Measurements from ENCODE around the gene MEPCE.
"Not testable (repeated sequence)": the region's sequence is repeated elsewhere in the genome, so short reads cannot be mapped to it uniquely, and the experiment has no call there.

Gene MEPCE

GRCh38 chr7:100429637-100430492 is at the start of gene MEPCE:
Gene MEPCE (plus strand): TSS chr7:100429831. CDS start chr7:100430019, 188 bp downstream.
- DNase-seq: peak; percentile 98

GRCh38 chr7:100380196-100380595 is 49.4 kb upstream of the MEPCE start:
- DNase-seq: no peak

GRCh38 chr7:100381531-100382233 is 47.9 kb upstream of the MEPCE start:
- DNase-seq: not testable (repeated sequence)

- DNase-seq: not testable (repeated sequence)
Observed at GRCh38 chr7:100382234-100382853, 47.3 kb upstream of the MEPCE start.

GRCh38 chr7:100384628-100385294 is 44.9 kb upstream of the MEPCE start:
- DNase-seq: no peak

GRCh38 chr7:100386940-100387339 is 42.7 kb upstream of the MEPCE start:
- DNase-seq: no peak

GRCh38 chr7:100387695-100388094 is 41.9 kb upstream of the MEPCE start:
- no peak for DNase-seq

GRCh38 chr7:100389437-100390088 is 40.1 kb upstream of the MEPCE start:
- no peak for DNase-seq

GRCh38 chr7:100390286-100391009 is 39.2 kb upstream of the MEPCE start:
- no peak for DNase-seq

GRCh38 chr7:100393233-100393905 is 36.3 kb upstream of the MEPCE start:
- no peak for DNase-seq

GRCh38 chr7:100394077-100394476 is 35.6 kb upstream of the MEPCE start:
- no peak for DNase-seq

- DNase-seq: peak; percentile 86
Observed at GRCh38 chr7:100396421-100396982, 33.1 kb upstream of the MEPCE start.

- no peak for DNase-seq
Observed at GRCh38 chr7:100397315-100398081, 32.1 kb upstream of the MEPCE start.

GRCh38 chr7:100398239-100398638 is 31.4 kb upstream of the MEPCE start:
- DNase-seq: no peak

- DNase-seq: no peak
Observed at GRCh38 chr7:100400041-100400440, 29.6 kb upstream of the MEPCE start.

- peak; percentile 55 for DNase-seq
Observed at GRCh38 chr7:100400656-100401055, 29.0 kb upstream of the MEPCE start.

GRCh38 chr7:100401811-100402210 is 27.8 kb upstream of the MEPCE start:
- no peak for DNase-seq

GRCh38 chr7:100402241-100402640 is 27.4 kb upstream of the MEPCE start:
- no peak for DNase-seq

- DNase-seq: no peak
Observed at GRCh38 chr7:100406767-100407166, 22.9 kb upstream of the MEPCE start.

Measured in OCI-M1 (cell line).